Common myeloid progenitor, CD34-positive (primary cell): Measurements from ENCODE around the gene TEX13B.

Experiments
- CTCF ChIA-PET: fragments of 350-600 bp; sonication (Branson Sonifier 250); formaldehyde crosslinking; loops from one replicate; lab custom pipeline; 2021; ENCODE audit warnings: antibody characterized with exemption; lab: Charles Lee
- POLR2A ChIA-PET: fragments of 350-600 bp; sonication (Branson Sonifier 250); formaldehyde crosslinking; loops from one replicate; lab custom pipeline; 2021; ENCODE audit warnings: antibody characterized with exemption; lab: Charles Lee
- DNase-seq, 3 donors: peaks; one replicate each; pipeline versions ENCODE4 v3.0.0 to v3.0.0-alpha.2; 2013
- H3K27ac ChIP-seq, 2 experiments: 1 replicate in 1 of 2; 2 replicates in 1 of 2; pipeline ENCODE4 v1.7.0; 2013; ENCODE audit warnings: inconsistent platforms in 2 of 2, low read length in 2 of 2, mild to moderate bottlenecking in 2 of 2, low read depth in 1 of 2, moderate library complexity in 1 of 2; ENCODE audit not compliant: severe bottlenecking in 2 of 2, insufficient read depth in 1 of 2, poor library complexity in 1 of 2
- H3K27me3 ChIP-seq, 5 experiments: replicated peaks in 2 of 5; 1 replicate in 3 of 5; 2 replicates in 2 of 5; pipeline versions ENCODE4 v1.6.1 to v1.7.0; 2013; ENCODE audit warnings: low read length in 4 of 5, mild to moderate bottlenecking in 2 of 5, moderate library complexity in 2 of 5, inconsistent platforms in 1 of 5; ENCODE audit not compliant: insufficient read depth in 5 of 5, control insufficient read depth in 4 of 5
- H3K36me3 ChIP-seq, 4 experiments: 1 replicate in 2 of 4; 2 replicates in 2 of 4; pipeline versions ENCODE4 v1.6.1 to v1.7.0; 2013; ENCODE audit warnings: low read length in 3 of 4, control low read depth in 1 of 4, mild to moderate bottlenecking in 1 of 4; ENCODE audit not compliant: control insufficient read depth in 4 of 4, insufficient read depth in 4 of 4
- H3K4me1 ChIP-seq, 4 experiments: 1 replicate in 3 of 4; 2 replicates in 1 of 4; pipeline versions ENCODE4 v1.6.1 to v1.7.1; 2013; ENCODE audit warnings: low read length in 3 of 4, mild to moderate bottlenecking in 3 of 4, control low read depth in 1 of 4, inconsistent platforms in 1 of 4, moderate library complexity in 1 of 4; ENCODE audit not compliant: control insufficient read depth in 4 of 4, insufficient read depth in 4 of 4; ENCODE audit errors: control extremely low read depth in 1 of 4
- H3K4me3 ChIP-seq, 7 experiments: 1 replicate in 4 of 7; 2 replicates in 3 of 7; pipeline versions ENCODE4 v1.5.1 to v1.7.0; 2013; ENCODE audit warnings: mild to moderate bottlenecking in 7 of 7, low read length in 6 of 7, moderate library complexity in 6 of 7, inconsistent platforms in 2 of 7, low read depth in 2 of 7, control low read depth in 1 of 7; ENCODE audit not compliant: insufficient read depth in 4 of 7, control insufficient read depth in 1 of 7; ENCODE audit errors: extremely low read depth in 1 of 7
- H3K9me3 ChIP-seq, 5 experiments: 1 replicate in 4 of 5; 2 replicates in 1 of 5; pipeline versions ENCODE4 v1.6.1 to v1.7.1; 2013; ENCODE audit warnings: low read length in 4 of 5, mild to moderate bottlenecking in 2 of 5, inconsistent platforms in 1 of 5, low read depth in 1 of 5, moderate library complexity in 1 of 5; ENCODE audit not compliant: control insufficient read depth in 4 of 5, insufficient read depth in 2 of 5; ENCODE audit errors: control extremely low read depth in 1 of 5
- WGBS: methylation state at CpG from one replicate; pipeline ENCODE4 v1.1.5; 2013; ENCODE audit not compliant: insufficient coverage; 5-methylcytosine and 5-hydroxymethylcytosine counted together

Gene TEX13B

GRCh38 chrX:107985033-107985432, 2.9 kb upstream of the TEX13B start:
- 80% methylated on average over 1 of the region's 2 CpGs for WGBS
- DNase-seq = no peak

GRCh38 chrX:107979534-107979933, 2.6 kb downstream of the TEX13B start:
- DNase-seq = no peak
- no peak overlapping the region for H3K27ac ChIP-seq
- H3K4me3 ChIP-seq = no peak overlapping the region
- peaks cover 0 to 3% (median 0%) of the 10 kb centered on the region in 5 experiments for H3K27me3 ChIP-seq
- POLR2A ChIA-PET = no interaction called here
- no peaks in the 10 kb centered on the region for H3K4me1 ChIP-seq
- no peaks in the 10 kb centered on the region for H3K36me3 ChIP-seq
- H3K9me3 ChIP-seq = no peaks in the 10 kb centered on the region
- CTCF ChIA-PET = interaction anchor here (0.8 to 1.4 kb wide), 2 partner anchors 9 to 16 kb away, joined by 3 to 5 read pairs; no protein-coding TSS in a partner anchor

More at GRCh38 chrX:107985033-107985432, 2.9 kb upstream of the TEX13B start:
- Histone ChIP-seq H3K9me3 (no peaks in the 10 kb centered on the region), H3K4me1 (no peaks in the 10 kb centered on the region), H3K27me3 (peaks cover 0 to 3% (median 0%) of the 10 kb centered on the region in 5 experiments), H3K36me3 (no peaks in the 10 kb centered on the region), H3K27ac (no peak overlapping the region), H3K4me3 (no peak overlapping the region)
- POLR2A ChIA-PET = no interaction called here
- CTCF ChIA-PET = interaction anchor here (1.2 kb wide), 1 partner anchor 14 kb away, joined by 4 read pairs; no protein-coding TSS in a partner anchor

GRCh38 chrX:107978707-107979307, 3.4 kb downstream of the TEX13B start:
- DNase-seq = peak in 2 of 3 donors; percentile 33 to 48
- CTCF ChIA-PET = interaction anchor here (0.8 to 1.4 kb wide), 2 partner anchors 10 to 17 kb away, joined by 3 to 5 read pairs; no protein-coding TSS in a partner anchor
- Histone ChIP-seq H3K36me3 (no peaks in the 10 kb centered on the region), H3K4me3 (no peak overlapping the region), H3K9me3 (no peaks in the 10 kb centered on the region), H3K4me1 (no peaks in the 10 kb centered on the region), H3K27me3 (peaks cover 0 to 3% (median 0%) of the 10 kb centered on the region in 5 experiments), H3K27ac (no peak overlapping the region)
- 53% methylated on average over 2 of the region's 3 CpGs for WGBS
- POLR2A ChIA-PET = no interaction called here

- 72% methylated on average over 3 of the region's 4 CpGs for WGBS
- no peak for DNase-seq
- H3K36me3 ChIP-seq = no peaks in the 10 kb centered on the region
- ChIA-PET POLR2A (no interaction called here), CTCF (interaction anchor here (1.4 kb wide), 1 partner anchor 17 kb away, joined by 5 read pairs; no protein-coding TSS in a partner anchor)
- H3K27ac ChIP-seq = no peak overlapping the region
- H3K27me3 ChIP-seq = peaks cover 0 to 3% (median 0%) of the 10 kb centered on the region in 5 experiments
- no peak overlapping the region for H3K4me3 ChIP-seq
- H3K9me3 ChIP-seq = no peaks in the 10 kb centered on the region
- H3K4me1 ChIP-seq = no peaks in the 10 kb centered on the region
Observed at GRCh38 chrX:107978071-107978470, 4.1 kb downstream of the TEX13B start.

GRCh38 chrX:107971636-107972035, 10.5 kb downstream of the TEX13B start:
- no peaks in the 10 kb centered on the region for H3K36me3 ChIP-seq
- ChIA-PET POLR2A (no interaction called here), CTCF (interaction anchor here (1.6 kb wide), 1 partner anchor 13 kb away, joined by 4 read pairs; no protein-coding TSS in a partner anchor)
- no peaks in the 10 kb centered on the region for H3K9me3 ChIP-seq
- no peak overlapping the region for H3K27ac ChIP-seq
- DNase-seq = no peak
- no peaks in the 10 kb centered on the region for H3K27me3 ChIP-seq
- no peak overlapping the region for H3K4me3 ChIP-seq
- H3K4me1 ChIP-seq = no peaks in the 10 kb centered on the region
- no CpG with 5 or more reads among the region's 3 CpGs for WGBS

GRCh38 chrX:107970073-107970472, 12.1 kb downstream of the TEX13B start:
- peaks cover 0 to 2% (median 0%) of the 10 kb centered on the region in 5 experiments for H3K27me3 ChIP-seq
- WGBS = 75% methylated on average over 1 of the region's 2 CpGs
- no peaks in the 10 kb centered on the region for H3K4me1 ChIP-seq
- H3K36me3 ChIP-seq = no peaks in the 10 kb centered on the region
- DNase-seq = no peak
- POLR2A ChIA-PET = no interaction called here
- no peaks in the 10 kb centered on the region for H3K9me3 ChIP-seq
- CTCF ChIA-PET = no interaction called here
- no peak overlapping the region for H3K4me3 ChIP-seq
- no peak overlapping the region for H3K27ac ChIP-seq

GRCh38 chrX:107968623-107969022, 13.5 kb downstream of the TEX13B start:
- H3K4me3 ChIP-seq = no peak overlapping the region
- no peaks in the 10 kb centered on the region for H3K36me3 ChIP-seq
- no peaks in the 10 kb centered on the region for H3K9me3 ChIP-seq
- ChIA-PET CTCF (no interaction called here), POLR2A (no interaction called here)
- H3K4me1 ChIP-seq = no peaks in the 10 kb centered on the region
- WGBS = 90% methylated on average over 4 of the region's 5 CpGs
- H3K27me3 ChIP-seq = peaks cover 0 to 2% (median 0%) of the 10 kb centered on the region in 5 experiments
- DNase-seq = no peak
- H3K27ac ChIP-seq = no peak overlapping the region
